ENCODE data around the gene HHATL.

The HHATL gene

DNA sequence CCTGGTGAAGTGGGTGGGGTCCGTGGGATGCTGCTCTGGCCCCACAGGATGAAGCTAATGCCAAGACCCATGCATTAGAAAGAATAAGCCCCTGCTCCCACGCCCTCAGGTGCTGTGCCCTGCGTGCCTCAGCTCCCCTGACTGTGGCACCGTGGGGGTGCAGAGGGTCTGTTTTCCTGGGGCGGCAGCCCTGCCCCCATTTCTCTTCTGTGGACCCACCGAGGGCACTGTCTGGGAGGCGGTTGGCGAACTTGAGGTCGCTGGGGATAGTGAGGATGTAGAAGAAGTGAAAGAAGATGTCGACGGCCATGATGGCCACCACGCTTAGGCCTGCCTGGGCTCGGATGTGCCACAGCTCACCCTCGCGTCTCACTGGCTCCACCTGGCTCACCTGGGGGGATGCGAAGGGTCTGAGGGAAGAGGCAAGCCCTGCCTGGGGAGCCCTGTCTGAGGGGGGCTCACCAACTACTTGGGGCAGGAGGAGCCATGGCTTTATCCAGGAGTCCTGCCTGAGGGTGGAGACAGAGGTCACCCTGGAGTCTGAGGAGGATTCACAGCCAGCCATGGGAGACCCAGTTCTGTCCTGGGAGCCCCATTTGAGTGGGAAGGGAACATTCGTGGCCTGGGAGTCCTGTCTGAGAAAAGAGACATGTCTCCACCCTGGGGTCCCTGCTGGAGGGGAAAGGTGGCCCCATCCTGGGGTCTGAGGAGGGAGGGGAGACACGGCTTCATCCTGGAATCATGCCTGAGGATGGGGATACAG is 5.1 kb downstream of the HHATL start:
- no peak for DNase-seq

- DNase-seq = no peak
Observed at GRCh38 chr3:42696356-42697288, 6.0 kb downstream of the HHATL start.

GRCh38 chr3:42694366-42694765 is 8.2 kb downstream of the HHATL start:
- no peak for DNase-seq

GRCh38 chr3:42693530-42693930 is 9.1 kb downstream of the HHATL start:
- DNase-seq = no peak

DNA sequence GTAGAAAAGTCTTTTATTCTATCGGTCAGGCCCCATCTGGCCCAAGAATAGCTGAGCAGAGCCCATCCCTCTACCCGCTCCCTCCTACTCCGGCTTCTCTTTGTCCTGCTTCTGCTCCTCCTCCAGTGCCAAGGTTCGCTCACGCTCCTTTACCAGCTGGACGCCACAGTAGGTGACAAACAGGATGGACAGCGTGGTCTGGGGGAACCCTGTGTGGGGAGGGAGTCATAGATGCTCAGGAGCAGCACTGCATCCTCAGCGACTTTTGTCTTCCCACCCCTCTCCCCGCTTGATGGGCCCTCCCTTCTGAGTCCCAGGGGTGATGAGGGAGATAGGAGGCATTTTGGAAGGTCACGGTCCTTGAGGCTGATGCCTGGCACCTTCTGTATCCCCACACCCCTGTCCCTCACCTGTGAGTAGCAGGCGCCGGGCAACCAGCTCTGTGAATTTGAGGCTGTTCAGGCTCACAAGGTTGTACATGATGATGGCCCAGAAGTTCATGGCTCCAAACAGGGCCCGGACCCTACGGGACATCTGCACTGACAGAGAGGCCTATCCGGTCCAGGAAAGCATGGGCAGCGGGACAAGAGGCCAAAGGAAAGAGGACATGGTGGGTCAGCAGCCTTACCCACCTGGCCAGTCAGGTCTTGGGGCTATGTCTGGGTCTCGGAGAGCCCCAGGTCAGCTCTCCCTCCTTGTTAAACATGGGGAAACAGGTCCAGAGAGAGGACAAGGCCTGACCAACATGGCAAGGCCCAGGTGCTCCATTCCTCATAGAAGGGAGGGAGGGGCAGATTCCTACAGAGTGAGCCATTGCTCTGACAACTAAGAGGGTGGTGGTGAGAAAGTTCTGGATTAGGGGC is 9.7 kb downstream of the HHATL start:
- no peak for DNase-seq

DNA sequence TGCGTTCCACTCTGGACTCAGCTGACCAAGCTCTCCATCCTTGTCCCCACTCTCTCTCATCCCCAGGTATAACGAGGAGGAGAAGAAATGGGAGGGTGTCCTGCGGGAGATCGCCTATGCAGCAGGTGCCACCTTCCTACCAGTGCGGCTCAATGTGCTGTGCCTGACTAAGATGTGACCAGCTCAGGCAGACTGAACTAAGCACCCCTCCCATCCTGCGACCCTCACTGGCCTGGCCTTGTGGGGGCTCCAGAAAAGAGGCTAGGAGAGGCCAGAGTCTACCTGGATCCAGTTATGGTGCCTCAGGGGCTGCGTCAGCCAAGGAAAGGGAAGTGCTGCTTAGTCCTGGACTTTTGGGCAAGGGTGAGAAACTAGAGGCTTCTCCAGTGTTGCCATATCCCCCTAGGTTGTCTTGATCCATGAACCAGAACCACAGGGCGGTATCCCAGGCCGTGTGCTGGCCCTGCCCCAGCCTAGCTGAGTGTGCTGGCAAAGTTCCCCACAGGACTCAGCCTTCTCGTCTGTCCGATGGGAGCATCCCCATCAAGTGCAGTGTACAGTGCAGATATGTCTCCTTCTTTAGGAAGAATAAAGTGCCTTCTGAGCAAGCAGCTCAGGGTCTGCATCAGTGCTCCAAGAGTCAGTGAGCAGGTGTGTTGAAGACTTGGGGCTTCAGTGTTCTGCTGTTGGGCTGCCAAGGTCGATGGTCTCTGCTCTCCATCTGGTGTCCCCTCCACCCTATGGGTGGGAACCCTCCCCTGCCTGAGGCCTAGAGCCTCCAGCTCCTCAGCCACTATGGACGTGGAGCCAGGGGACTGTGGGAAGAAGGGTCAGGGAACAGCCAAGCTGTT is 10.6 kb downstream of the HHATL start:
- DNase-seq = no peak

DNA sequence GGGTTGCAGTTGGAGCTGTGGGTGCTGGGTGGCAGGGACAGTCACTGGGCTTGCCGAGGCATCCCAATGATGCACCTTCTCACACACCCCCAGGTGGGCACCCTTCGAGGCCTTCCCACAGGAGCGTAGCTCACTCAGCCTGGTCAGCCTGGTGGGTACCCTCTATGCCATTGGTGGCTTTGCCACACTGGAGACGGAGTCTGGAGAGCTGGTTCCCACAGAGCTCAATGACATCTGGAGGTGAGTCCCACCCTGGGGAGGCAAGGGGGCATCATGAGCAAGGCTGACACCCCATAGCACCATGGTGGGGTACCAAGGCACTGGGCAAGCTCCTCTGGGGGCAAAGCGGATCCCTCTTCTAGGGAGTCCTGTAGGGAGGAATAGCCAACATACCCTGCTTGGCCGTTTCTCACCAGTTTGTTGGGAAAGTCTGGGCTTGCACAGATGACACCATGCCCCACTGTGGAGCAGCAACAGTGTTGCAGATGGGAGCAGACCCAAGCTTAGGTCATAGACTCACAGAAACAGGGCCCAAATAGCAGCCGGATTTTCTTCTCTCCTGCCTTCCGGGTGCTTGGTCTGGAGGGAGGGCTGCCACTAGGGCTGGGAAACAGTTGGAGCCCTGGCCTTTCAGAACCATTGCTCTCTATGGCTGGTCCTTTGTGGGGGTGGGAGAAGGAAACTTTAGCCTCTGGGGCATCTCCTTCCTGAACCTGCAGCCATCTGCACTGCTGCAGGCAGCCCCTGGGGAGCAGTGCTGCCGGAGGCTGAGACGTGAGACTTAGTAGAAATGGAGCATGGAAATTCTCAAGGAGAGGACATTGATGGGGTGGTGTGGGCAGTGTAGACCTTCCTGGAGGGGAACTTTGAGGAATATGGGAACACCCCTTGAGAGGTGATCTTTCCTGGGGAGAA is 11.6 kb downstream of the HHATL start:
- DNase-seq = no peak

DNA sequence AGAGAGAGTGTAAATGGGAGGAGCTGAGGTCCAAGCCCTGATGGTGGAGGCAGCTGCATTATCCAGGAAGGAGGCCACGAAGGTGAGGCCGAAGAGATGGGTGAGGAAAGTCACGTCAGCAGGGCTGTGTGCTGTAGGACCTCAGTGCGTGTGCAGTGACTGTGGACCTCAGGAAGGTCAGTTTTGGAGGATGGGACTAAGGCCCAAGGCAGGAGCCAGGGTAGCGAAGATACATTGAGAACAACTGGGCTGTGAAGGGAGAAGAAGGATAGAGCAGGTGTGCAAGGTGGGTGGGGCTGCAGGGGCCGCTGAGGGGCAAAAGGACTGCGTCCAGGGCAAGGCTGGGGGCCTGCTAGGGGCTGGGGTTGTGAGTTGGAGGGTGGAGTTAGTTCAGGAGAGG is 12.4 kb downstream of the HHATL start:
- DNase-seq = no peak

DNA sequence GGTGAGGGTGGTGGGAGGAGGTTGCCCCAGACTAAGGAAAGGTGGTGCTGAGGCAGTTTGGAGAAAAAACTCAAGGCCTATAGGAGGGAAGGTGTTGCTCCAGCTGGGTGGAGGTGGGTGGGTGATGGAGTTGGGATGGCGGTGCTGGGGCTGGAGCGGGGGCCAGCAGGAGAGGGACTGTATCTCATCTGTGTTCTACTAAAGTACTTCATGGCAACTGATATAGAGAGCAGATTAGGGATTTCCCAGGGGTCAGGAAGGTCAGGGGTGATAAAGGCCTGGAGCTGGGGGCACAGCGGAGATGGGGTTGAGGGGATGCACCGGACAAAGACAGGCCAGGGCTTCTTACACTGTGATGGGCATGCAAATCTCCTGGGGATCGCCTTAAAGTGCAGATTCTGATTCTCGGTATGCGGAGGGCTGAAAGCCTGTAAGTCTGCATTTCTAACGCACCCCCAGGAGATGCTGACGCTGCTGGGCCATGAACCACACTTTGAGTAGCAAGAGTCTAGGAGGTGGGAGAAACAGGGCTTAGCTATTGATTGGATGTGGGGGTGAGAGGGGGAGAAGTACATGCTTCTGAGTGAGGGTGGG is 13.1 kb downstream of the HHATL start:
- DNase-seq = no peak

DNA sequence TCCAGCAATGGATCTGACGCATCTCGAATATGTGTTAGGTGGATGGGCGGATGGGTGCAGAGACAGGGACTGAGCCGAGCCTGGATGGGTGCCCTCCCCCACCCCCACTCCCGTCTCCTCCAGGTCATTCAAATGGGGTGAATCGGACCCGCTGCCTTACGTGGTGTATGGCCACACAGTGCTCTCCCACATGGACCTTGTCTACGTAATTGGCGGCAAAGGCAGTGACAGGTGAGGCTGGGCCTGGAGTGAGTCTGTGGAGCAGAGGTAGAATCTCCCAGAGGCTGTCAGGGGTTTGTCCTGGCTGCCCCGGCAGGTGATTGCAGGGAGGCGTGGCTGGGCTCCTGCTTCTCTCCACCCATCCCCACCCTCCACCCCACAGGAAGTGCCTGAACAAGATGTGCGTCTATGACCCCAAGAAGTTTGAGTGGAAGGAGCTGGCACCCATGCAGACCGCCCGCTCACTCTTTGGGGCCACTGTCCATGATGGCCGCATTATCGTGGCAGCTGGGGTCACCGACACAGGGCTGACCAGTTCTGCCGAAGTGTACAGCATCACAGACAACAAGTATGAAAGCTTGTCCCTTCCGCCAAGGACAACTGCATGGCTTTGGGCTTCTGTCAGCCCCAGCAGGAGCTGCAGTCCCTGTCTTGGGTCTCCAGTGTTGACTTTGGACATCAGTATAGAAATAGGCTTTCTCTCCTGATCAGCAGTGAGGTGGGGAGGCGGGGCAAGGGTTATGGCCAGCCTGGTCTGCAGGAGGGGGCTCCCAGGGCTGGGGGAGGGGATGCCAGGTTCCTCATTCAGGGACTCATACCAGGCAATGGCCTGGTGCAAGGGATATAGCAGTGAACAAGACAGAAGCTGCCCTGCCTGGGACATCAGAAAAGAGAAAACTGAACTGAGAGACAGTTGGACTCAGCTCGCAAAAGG is 13.8 kb downstream of the HHATL start:
- no peak for DNase-seq

GRCh38 chr3:42688016-42688415 is 14.6 kb downstream of the HHATL start:
- DNase-seq = no peak

DNA sequence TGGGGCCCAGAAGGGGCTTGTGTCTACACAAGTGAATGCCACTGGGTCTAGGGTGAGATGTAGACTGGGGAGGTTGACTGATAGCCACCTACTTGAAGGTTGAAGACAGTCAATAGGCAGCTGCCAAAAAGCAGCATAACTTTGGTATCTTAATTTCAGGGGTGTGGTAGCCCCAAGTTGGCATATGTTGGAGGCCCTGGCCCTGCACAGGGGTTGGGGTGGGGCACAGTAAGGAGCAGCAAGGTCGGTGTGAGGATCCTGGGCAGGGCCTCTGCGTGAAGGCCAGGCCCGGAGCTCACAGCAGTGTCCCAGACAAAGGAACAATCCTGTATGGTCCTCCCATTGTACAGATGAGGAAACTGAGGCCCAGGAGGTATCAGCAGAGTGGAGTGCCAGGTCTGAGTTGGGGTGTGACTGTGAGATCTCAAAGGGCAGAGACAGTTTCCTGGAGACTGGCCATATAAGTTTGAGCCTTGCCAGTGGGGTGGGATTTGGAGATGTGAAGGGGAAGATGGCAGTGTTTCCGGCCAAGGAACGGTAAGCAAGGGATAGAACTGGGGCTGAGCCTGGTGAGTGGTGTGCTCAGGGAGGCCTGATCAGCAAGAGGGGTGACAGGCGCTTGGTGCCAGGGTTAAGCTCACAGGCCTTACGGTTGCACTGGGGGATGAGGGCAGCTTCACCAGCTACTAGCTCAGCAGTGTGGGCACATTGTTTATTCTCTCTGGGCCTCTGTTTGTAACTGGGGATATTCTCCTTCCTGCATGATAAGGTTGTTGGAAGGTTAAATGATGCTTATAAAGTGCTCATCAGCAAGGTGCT is 15.6 kb downstream of the HHATL start:
- no peak for DNase-seq

GRCh38 chr3:42685891-42686820 is 16.4 kb downstream of the HHATL start:
- DNase-seq = no peak

GRCh38 chr3:42685363-42685881 is 17.2 kb downstream of the HHATL start, which contains the start of gene KLHL40:
KLHL40 (plus strand) TSS chr3:42685537; CDS start chr3:42685619, 82 bp downstream.
- no peak for DNase-seq

- DNase-seq = no peak
Observed at GRCh38 chr3:42684632-42685362, 17.8 kb downstream of the HHATL start.
